GM21723 (cell line): ENCODE measurements around the gene PLK2.
A peak's percentile ranks its signal among the peaks of the same experiment; 100 is the strongest.

Source experiments
- ATAC-seq: cut with Tn5 transposase; IDR thresholded peaks from one replicate; pipeline ENCODE4 v1.9.1; 2021; ENCODE audit warnings: mild to moderate bottlenecking, moderate library complexity; ENCODE audit not compliant: unreplicated experiment

The PLK2 gene

GRCh38 chr5:58481066-58481676, 21.3 kb upstream of the PLK2 start:
- no peak for ATAC-seq

DNA sequence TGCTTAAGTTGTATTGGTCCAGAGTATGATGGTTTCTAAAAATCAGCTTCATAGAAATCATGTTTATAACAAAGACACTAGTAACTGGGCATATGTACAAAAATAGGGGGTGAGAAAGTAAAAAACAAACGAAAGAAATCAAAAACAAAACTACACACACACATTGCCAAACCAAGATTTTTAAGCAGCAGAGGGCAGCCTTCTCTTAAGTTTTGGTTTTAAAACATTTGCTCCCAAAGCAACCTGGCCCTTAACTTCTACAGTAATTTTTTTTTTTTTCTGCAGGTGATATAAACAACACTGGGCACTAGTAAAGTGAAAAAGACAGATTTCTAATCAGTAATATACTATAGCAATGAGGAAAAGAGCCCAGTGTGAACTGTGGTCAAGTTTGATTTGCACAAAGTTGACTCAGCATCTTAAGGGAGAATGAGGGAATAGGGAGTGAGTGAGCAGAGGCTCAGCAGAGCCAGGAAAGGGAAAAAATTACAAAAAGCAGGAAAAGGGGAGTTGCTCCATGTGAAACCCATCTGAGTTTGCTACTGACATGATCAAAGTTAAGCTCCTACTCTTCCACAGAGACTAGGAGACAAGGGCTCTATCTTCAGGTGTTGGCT, 18.0 kb upstream of the PLK2 start:
- no peak for ATAC-seq

DNA sequence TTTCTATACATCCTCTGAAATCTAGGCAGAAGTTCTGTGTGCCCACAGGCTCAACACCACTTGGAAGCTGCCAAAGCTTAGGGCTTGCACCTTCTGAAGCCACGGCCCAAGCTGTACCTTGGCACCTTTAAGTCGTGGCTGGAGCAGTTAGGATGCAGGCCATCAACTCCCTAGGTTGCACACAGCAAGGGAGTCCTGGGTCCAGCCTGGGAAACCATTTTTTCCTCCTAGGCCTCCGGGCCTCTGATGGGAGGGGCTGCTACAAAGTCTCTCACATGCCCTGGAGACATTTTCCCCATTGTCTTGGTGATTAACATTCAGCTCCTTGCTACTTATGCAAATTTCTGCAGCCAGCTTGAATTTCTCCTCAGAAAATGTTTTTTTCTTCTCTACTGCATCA, 15.5 kb upstream of the PLK2 start:
- no peak for ATAC-seq

DNA sequence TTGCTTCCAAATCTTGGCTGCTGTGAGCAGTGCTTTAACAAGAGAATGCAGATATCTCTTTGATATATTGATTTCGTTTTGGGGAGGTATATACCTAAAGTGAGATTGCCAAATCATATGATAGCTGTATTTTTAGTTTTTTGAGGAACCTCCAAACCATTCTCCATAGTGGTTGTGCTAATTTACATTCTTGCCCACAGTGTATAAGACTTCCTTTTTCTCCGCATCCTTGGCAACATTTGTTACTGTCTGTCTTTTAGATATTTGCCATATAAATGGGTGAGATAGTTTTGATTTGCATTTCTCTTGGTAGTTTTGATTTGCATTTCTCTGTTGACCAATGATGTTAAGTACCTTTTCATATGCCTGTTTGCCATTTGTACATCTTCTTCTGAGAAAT, 10.0 kb upstream of the PLK2 start:
- no peak for ATAC-seq

DNA sequence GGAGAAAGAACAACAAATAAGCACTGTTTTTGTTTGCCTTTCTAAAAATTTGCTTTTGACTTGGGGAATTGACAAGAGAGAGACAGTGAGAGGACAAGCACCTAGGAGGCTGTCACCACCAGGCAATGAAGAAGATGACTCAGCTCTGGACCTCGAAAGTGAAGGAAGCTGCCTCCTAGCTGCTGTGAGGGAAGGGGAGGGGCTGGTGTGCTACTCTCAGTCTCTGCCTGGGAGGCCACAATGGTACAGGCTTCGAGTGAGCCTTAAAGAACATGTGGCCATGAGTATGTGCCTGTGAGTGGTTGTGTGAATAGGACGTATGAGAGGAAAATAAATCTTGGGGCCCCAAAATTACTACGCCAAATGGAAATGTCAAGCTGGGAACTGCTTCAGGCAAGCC, 7.1 kb upstream of the PLK2 start:
- peak; percentile 99 for ATAC-seq

GRCh38 chr5:58462623-58463230, 2.8 kb upstream of the PLK2 start:
- ATAC-seq, result no peak

DNA sequence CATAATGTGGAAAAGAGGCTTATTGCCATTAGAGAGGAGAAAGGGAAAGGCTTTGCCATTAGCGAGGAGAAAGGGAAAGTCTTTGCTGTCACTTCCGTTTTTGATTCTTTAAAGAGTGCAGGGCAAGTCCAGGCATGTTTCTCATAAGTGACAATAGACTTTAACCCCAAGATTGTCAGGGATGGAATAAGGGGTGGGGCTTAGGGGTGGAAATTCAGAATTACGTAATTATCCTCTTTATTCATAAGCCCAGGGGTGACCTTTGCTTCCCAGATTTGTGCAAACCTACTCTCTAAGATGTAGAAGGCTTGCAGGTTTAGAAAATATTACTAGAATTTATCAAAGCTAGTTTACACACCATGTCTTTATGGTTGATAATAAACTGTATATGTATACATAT, 2.3 kb upstream of the PLK2 start:
- no peak for ATAC-seq

- ATAC-seq, result peak; percentile 83
Observed at GRCh38 chr5:58460732-58461286, 923 bp upstream of the PLK2 start.

DNA sequence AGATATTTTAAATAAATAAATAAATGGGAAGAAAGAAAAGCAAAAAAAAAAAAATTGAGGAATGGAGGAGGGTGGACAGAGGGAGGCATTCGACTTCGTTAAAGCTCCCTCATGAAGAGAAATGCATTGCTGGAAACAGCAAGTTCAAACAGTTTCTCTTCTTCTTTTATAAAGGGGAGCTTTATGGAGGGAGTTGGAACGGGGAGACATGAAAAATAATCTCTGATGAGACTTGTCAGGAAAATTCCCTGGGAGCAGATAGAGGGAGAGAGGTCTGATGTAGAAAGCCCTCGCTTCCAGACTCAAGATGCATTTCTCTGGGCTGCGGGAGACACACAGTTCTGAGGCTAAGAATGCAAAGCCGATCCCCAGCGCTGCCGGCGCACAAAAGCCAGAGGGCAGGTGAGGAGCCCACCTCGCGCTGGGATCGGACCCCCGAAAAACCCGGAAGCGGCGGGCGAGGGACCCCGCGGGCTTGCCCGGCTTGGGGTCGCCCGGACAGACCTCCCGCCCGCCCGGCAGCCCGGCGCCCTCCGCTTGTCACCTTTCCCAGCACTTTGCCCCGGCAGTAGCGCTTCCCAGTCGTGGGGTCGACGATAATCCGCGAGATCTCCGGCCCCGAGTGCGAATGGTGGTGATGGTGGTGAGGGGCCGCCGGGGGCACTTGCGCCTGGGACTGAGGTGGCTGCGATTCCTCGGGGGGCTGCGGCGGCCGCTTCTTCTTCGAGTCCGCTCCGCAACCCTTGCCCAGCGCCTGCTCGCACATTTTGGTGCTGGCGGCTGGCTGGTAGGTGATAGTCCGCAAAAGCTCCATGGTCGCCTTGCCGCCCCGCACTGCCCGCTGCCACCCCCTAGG, 512 bp downstream of the PLK2 start:
- ATAC-seq, result peak; percentile 1

DNA sequence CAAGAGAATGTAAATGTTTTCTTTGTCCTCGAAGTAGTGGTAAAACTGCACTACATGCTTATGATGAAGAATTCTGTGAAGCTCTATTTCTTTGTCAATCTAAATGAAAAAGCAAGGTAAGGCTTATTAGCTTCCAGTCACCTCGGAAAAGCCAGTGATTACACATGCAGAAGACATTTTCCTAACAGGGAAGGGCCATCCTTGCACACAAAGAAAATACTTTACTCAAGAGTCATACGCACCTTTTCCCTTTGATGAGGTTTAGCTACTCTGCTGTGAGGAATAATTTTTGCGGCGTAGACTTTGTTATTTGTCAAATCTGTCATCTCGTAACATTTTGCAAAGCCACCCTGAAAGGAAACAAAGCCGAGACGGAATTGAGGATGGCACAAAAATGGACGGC, 1.1 kb downstream of the PLK2 start:
- ATAC-seq, result no peak

- no peak for ATAC-seq
Observed at GRCh38 chr5:58458141-58458742, 1.6 kb downstream of the PLK2 start.

DNA sequence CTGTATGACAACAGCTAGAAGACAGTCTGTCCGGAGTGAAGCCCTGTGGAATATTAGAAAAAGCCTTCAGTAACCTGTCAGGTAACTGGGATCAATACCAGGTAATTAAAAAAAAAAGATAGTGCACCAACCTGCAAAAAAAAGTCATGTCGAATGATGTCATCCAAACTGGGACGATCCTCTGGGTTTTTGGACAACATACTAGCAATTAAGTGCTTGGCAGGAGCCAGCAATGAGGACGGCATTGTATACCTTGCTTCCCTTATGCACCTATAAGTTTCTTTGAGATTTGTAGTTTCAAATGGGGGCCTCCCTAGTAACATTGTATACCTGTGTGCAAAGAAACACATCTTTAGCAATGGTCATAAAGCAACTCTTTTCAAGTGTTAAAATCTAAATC, 2.8 kb downstream of the PLK2 start:
- ATAC-seq, result no peak

DNA sequence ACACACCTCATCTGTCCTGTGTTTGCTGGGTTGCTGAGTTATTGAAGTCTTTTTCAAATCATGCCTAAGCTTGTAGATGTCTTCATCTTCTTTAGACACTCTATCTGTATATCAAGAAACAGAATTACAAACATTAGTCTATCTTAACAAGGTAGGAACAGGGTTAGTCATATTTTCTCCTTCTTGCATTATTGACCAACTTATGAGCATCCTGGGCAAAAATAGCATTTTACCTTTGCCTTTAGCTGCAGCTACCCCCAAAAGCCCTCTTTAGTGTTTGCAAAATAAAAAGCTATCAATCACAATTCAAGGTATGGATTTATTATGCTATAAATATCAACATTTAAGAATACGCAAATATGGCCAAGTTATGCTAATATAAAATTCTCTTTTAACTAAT, 3.4 kb downstream of the PLK2 start:
- no peak for ATAC-seq

DNA sequence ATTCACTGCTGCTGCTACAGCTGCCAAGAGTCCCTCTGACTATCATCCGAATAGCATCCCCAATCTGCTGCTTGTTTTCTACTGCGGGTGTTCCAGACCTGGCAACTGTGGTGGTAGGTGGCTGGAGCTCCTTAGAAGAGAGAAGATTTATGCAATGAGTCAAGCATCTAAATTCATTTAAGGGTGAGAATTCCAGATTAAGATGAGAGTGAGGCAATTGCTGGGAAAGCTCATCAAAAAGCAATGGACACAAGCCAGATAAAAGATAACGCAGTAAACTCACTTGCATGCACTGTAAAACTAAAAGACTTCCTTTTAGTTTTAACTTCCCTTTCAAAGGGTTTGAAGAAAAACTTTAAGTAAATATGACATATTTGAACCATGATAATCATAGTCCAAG, 3.9 kb downstream of the PLK2 start:
- ATAC-seq, result no peak

- no peak for ATAC-seq
Observed at GRCh38 chr5:58455480-58455879, 4.4 kb downstream of the PLK2 start.

DNA sequence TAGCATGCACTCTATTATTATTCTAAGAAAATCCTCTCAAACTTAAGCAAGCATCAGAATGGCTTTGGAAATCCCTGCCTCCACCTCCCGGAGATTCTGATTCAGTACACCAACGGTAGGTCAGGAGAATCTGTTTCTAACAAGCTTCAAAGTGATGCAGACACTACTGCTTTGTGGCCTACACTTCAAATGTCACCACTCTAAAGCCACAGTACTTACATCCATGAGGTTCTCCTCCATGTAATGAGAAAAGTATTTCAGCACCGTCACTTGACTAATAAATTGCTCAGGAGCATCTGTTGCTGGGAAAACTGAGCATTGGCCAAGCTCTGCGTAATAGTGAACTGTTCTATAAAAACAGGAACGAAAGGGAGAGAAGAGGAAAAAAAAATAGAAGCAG, 4.8 kb downstream of the PLK2 start:
- ATAC-seq, result no peak

DNA sequence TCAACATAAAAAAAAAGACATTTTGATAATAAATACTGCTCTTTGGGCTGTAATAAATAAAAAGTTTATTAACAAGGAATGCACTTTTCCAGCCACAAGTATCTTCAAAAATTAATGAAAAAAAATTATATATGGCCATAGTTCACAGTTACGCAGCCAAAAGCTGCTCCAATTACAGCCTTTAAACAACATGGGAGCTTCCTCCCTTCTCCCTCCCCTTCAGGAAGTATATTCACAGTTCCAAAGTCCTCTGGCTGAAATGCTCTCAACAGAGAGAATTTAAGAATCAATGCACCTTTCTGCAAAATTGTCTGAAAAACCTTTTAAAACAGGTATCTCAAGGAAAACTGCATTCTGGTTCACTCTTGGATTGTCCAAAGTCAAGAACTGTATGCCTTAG, 5.9 kb downstream of the PLK2 start:
- ATAC-seq, result no peak

GRCh38 chr5:58453306-58453705, 6.6 kb downstream of the PLK2 start:
- no peak for ATAC-seq

- no peak for ATAC-seq
Observed at GRCh38 chr5:58452566-58453258, 7.2 kb downstream of the PLK2 start.

GRCh38 chr5:58451732-58452565, 7.9 kb downstream of the PLK2 start:
- no peak for ATAC-seq
